Osteocyte (in vitro differentiated cells): ENCODE results near the gene RORB. TPM values are rescaled to one million over a fixed set of nuclear protein-coding genes. Genes with fewer than 3 reads are reported as not detected.

Experiments
- DNase-seq: peaks from one replicate; pipeline ENCODE4 v3.0.0; 2021; ENCODE audit warnings: mixed read lengths; ENCODE audit not compliant: unreplicated experiment; ENCODE audit errors: extremely low spot score
- H3K27ac Mint-ChIP-seq: one replicate; pipeline ENCODE4 v1.8.0; 2021; ENCODE audit warnings: mild to moderate bottlenecking, mixed read lengths; ENCODE audit not compliant: unreplicated experiment
- H3K27me3 Mint-ChIP-seq: one replicate; pipeline ENCODE4 v1.8.0; 2021; ENCODE audit warnings: mixed read lengths; ENCODE audit not compliant: unreplicated experiment
- H3K36me3 Mint-ChIP-seq: one replicate; pipeline ENCODE4 v1.8.0; 2021; ENCODE audit warnings: mixed read lengths; ENCODE audit not compliant: unreplicated experiment
- H3K4me1 Mint-ChIP-seq: one replicate; pipeline ENCODE4 v1.8.0; 2021; ENCODE audit warnings: mixed read lengths; ENCODE audit not compliant: unreplicated experiment
- H3K4me3 Mint-ChIP-seq: one replicate; pipeline ENCODE4 v1.8.0; 2021; ENCODE audit warnings: mild to moderate bottlenecking, moderate library complexity, mixed read lengths; ENCODE audit not compliant: unreplicated experiment
- H3K9me3 Mint-ChIP-seq: one replicate; pipeline ENCODE4 v1.8.0; 2021; ENCODE audit warnings: mixed read lengths; ENCODE audit not compliant: unreplicated experiment
- CTCF ChIP-seq: fragments of 200-600 bp; sonication (generic); IDR thresholded peaks from 2 replicates; pipeline ENCODE4 v1.5.0; 2021; ENCODE audit warnings: antibody characterized with exemption, mild to moderate bottlenecking, moderate library complexity
- total RNA-seq: library from RNA; stranded (reverse); gene quantifications from 2 replicates; pipeline ENCODE4 v1.2.1, GENCODE V29; 2021

The RORB gene
- total RNA-seq, 1 donor from 2014 or later = not detected

- Mint-ChIP-seq H3K27ac (no peak overlapping the region), H3K9me3 (peaks cover 5% of the 10 kb centered on the region), H3K4me1 (no peaks in the 10 kb centered on the region), H3K4me3 (no peak overlapping the region), H3K36me3 (no peaks in the 10 kb centered on the region), H3K27me3 (no peaks in the 10 kb centered on the region)
- DNase-seq = no peak
- no peak for TF ChIP-seq CTCF
Observed at GRCh38 chr9:74478606-74479005, 18.5 kb upstream of the RORB start.

GRCh38 chr9:74479711-74480110 lies 17.4 kb upstream of the RORB start:
- Mint-ChIP-seq H3K27ac (no peak overlapping the region), H3K9me3 (peaks cover 5% of the 10 kb centered on the region), H3K4me1 (no peaks in the 10 kb centered on the region), H3K4me3 (no peak overlapping the region), H3K27me3 (no peaks in the 10 kb centered on the region), H3K36me3 (no peaks in the 10 kb centered on the region)
- DNase-seq = no peak
- TF ChIP-seq CTCF = no peak

- H3K36me3 Mint-ChIP-seq = no peaks in the 10 kb centered on the region
- no peak overlapping the region for H3K4me3 Mint-ChIP-seq
- DNase-seq = no peak
- no peaks in the 10 kb centered on the region for H3K9me3 Mint-ChIP-seq
- no peaks in the 10 kb centered on the region for H3K4me1 Mint-ChIP-seq
- TF ChIP-seq CTCF = no peak
- H3K27ac Mint-ChIP-seq = no peak overlapping the region
- H3K27me3 Mint-ChIP-seq = peaks cover 10% of the 10 kb centered on the region
Observed at GRCh38 chr9:74487395-74487794, 9.7 kb upstream of the RORB start.

- Mint-ChIP-seq H3K27ac (no peak overlapping the region), H3K4me1 (peaks cover 16% of the 10 kb centered on the region), H3K36me3 (no peaks in the 10 kb centered on the region), H3K9me3 (no peaks in the 10 kb centered on the region), H3K27me3 (peaks cover 45% of the 10 kb centered on the region), H3K4me3 (no peak overlapping the region)
- DNase-seq = no peak
- no peak for TF ChIP-seq CTCF
Observed at GRCh38 chr9:74493512-74493911, 3.6 kb upstream of the RORB start.

- Mint-ChIP-seq H3K36me3 (no peaks in the 10 kb centered on the region), H3K27ac (no peak overlapping the region), H3K9me3 (no peaks in the 10 kb centered on the region), H3K4me3 (no peak overlapping the region), H3K27me3 (peaks cover 51% of the 10 kb centered on the region), H3K4me1 (peaks cover 20% of the 10 kb centered on the region)
- DNase-seq = no peak
- TF ChIP-seq CTCF = no peak
Observed at GRCh38 chr9:74494490-74494889, 2.6 kb upstream of the RORB start.
